ENCODE measurements around the gene NTSR1.

NTSR1 gene

DNA sequence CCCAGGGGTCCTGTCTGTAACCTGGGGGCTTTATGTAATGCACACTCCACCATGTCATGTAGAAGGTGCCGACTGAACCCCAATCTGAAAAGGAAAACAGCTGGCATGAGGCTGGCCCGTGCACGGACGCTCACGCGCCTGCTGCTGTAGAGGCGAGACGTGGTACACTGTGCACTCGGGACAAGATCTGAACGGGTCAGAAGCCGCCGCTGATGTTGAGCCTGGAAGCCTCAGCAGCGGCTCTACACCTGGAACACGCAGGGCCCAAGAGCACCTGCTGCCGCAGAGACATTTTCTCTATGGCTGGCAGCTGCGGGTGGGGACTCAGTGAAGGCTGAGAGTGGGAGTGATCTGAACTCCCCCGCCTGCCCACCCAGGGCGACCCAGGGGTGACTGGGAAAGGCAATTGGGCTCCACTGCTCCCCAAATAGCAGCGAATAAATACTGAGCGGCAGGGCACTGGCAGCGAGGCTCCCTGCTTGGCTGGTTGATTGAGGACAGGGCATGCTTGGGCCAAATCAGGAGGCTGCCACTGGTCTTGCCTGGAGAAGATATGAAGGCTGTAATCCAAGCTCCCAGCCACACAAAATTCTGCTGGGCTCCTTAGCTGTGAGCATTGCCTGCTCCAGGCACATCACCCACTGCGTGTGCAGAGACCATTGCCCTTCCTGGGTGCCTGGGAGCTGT is 93.5 kb downstream of the NTSR1 start:
- H3K4me3 Mint-ChIP-seq: no peak overlapping the region
- H3K27me3 Mint-ChIP-seq: no peaks in the 10 kb centered on the region
- peaks cover 34% of the 10 kb centered on the region for H3K4me1 Mint-ChIP-seq (ENCODE audit: low read depth)
- no peaks in the 10 kb centered on the region for H3K9me3 Mint-ChIP-seq
- peaks cover 60% of the 10 kb centered on the region for H3K36me3 Mint-ChIP-seq (ENCODE audit: low read depth)
- no peak overlapping the region for H3K27ac Mint-ChIP-seq
- no peak for DNase-seq

DNA sequence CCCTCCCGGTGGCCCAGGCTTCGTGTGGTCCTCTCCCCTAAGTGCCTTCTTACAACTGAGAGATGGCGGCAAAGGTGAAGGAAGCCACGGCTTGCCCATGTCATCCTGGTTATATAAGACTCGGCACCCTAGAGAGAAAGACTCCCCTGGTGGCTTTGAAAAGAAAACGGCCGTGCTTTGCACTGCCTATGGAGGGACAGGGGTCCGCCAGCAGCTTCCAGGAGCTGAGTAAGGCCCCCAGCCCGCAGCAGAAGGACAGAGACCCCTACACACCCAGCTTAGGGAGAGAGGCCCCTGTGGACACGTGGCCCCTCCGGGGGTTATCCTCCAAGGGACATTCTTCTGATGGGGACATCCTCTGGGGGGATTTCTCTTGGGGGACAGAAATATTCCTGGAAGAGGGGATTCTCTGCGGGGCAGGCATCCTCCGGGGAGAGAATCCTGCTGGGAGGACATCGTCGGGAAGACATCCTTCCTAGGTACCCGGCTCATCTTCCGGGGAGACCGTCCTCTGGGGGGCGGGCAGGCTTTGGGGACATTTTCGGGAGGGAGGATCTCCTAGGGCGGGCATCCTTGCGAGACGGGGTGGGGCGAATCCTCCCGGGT is 95.5 kb downstream of the NTSR1 start:
- no peaks in the 10 kb centered on the region for H3K27me3 Mint-ChIP-seq
- H3K9me3 Mint-ChIP-seq: no peaks in the 10 kb centered on the region
- DNase-seq: peak; percentile 66
- peak overlapping the region; percentile 79 for H3K4me3 Mint-ChIP-seq
- H3K27ac Mint-ChIP-seq: peak overlapping the region; percentile 93
- peaks cover 61% of the 10 kb centered on the region for H3K36me3 Mint-ChIP-seq (ENCODE audit: low read depth)
- peaks cover 32% of the 10 kb centered on the region for H3K4me1 Mint-ChIP-seq (ENCODE audit: low read depth)

DNA sequence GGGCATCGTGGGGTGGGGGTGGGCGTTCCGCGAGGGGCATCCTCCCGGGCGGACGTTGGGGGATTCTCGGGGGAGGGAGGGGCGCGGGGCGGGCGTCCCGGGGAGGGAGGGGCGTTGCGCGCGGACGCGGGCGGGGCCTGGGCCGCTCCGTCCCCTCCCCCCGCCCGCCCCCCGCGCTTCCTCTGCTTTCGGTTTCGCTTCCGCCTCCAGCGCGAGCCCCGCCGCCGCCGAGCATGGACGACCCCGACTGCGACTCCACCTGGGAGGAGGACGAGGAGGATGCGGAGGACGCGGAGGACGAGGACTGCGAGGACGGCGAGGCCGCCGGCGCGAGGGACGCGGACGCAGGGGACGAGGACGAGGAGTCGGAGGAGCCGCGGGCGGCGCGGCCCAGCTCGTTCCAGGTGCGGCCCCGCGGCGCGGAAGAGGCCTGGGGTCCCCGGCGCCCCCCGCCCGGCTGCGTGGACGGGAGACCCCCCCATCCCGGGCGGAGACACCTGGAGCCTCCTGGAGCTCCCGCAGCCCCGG is 96.1 kb downstream of the NTSR1 start, which contains the start of gene OGFR:
Gene OGFR (plus strand): TSS at position 209 of the 528 bp plus-strand sequence. CDS start 25 bp downstream, at position 234.
- peaks cover 30% of the 10 kb centered on the region for H3K4me1 Mint-ChIP-seq (ENCODE audit: low read depth)
- peak within 1 kb of the TSS; percentile 89 for H3K4me3 Mint-ChIP-seq
- peak; percentile 83 for DNase-seq
- H3K36me3 Mint-ChIP-seq (ENCODE audit: low read depth): peaks cover 61% of the 10 kb centered on the region
- no peaks in the 10 kb centered on the region for H3K9me3 Mint-ChIP-seq
- H3K27ac Mint-ChIP-seq: peak within 1 kb of the TSS; percentile 95
- no peaks in the 10 kb centered on the region for H3K27me3 Mint-ChIP-seq

DNA sequence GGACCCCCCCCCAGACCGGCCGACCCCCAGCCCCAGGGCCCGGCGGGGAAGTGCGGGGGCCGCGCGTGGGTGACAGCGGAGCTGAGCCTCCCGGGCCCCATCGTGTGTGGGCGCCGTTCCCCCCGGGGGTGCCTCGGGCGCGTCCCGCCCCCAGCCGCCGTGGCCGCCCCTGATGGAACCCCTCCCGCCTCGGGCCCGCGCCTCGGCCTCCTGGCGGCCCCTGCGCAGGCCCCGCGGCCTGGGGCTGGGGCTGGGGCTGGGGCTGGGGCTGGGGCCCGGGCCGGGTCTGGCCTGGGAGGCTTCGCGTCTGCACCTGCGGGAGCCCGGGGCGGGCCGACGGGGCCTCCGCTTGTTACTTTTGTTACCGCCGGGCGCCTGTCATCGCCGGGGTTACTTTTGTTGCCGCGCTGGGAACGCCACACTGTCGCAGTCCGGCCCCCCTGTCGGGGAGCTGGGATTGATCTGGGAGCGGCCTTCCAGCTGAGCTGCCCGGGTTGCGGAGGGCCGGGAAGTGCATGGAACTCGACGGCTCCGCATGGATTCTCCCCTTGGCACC is 96.6 kb downstream of the NTSR1 start:
- peak overlapping the region; percentile 81 for H3K27ac Mint-ChIP-seq
- DNase-seq: peak; percentile 63
- H3K4me3 Mint-ChIP-seq: peak overlapping the region; percentile 86
- H3K27me3 Mint-ChIP-seq: no peaks in the 10 kb centered on the region
- no peaks in the 10 kb centered on the region for H3K9me3 Mint-ChIP-seq
- H3K36me3 Mint-ChIP-seq (ENCODE audit: low read depth): peaks cover 61% of the 10 kb centered on the region
- H3K4me1 Mint-ChIP-seq (ENCODE audit: low read depth): peaks cover 30% of the 10 kb centered on the region

DNA sequence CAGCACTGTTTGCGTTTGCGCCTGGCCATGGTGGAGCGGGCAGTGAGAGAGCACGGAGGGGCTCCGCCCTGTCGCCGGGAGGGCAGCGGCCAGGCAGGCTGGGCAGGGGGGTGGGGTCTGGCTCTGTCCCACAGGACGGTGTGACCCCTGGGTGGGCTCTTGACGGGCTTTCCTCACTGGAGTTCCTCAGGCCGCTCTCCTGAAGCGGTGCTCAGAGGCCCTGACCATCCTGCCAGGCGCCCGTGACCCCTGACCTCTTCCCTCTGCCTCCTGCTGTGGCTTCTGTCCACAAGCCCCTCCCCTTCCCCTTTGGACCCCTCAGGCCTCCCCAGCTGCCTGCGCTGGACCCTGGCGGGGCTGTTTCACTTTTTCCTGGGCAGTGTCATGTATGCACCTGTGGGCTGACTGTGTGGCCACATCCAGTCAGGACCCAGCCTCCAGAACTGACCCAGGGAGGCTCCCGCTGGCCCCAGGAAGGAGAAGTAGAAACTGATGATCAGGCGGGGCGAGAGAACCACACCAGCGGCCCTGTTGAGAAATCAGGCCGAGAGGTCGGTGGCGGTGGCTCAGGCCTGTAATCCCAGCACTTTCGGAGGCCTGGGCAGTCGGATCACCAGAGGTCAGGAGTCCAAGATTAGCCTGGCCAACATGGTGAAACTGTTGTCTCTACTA is 97.2 kb downstream of the NTSR1 start:
- Mint-ChIP-seq H3K27ac (peak overlapping the region; percentile 81), H3K9me3 (no peaks in the 10 kb centered on the region), H3K36me3 (ENCODE audit: low read depth) (peaks cover 61% of the 10 kb centered on the region), H3K4me1 (ENCODE audit: low read depth) (peaks cover 30% of the 10 kb centered on the region), H3K4me3 (peak overlapping the region; percentile 86), H3K27me3 (no peaks in the 10 kb centered on the region)
- no peak for DNase-seq

DNA sequence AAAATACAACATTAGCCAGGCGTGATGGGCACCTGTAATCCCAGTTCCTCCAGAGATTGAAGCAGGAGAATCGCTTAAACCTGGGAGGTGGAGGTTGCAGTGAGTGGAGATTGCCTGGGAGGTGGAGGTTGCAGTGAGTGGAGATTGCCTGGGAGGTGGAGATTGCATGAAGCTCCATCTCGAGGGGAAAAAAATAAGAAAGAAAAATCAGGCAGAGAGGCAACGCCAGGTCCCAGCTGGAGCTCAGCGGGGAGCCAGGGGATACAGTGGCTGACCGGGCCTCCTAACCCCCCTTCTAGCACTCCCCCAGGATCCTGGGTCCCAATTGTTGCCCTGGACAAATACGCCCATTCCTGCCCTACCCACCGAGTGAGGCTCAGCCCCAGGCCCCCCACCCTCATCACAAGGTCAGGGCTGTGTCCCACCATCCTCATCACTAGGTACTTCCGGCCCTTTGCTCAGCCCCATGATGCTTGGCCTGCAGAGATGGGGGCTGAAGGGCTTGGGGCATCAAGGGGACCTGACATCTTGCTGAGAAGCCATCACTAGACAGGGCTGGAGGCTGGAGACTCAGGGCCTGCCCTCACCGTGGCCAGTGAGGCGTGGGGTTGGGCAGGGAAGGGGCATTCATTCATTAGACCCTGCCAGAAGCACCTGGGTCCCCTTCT is 97.9 kb downstream of the NTSR1 start:
- H3K27ac Mint-ChIP-seq: peak overlapping the region; percentile 66
- H3K9me3 Mint-ChIP-seq: no peaks in the 10 kb centered on the region
- no peaks in the 10 kb centered on the region for H3K27me3 Mint-ChIP-seq
- peak overlapping the region; percentile 86 for H3K4me3 Mint-ChIP-seq
- peaks cover 30% of the 10 kb centered on the region for H3K4me1 Mint-ChIP-seq (ENCODE audit: low read depth)
- H3K36me3 Mint-ChIP-seq (ENCODE audit: low read depth): peaks cover 61% of the 10 kb centered on the region
- no peak for DNase-seq

DNA sequence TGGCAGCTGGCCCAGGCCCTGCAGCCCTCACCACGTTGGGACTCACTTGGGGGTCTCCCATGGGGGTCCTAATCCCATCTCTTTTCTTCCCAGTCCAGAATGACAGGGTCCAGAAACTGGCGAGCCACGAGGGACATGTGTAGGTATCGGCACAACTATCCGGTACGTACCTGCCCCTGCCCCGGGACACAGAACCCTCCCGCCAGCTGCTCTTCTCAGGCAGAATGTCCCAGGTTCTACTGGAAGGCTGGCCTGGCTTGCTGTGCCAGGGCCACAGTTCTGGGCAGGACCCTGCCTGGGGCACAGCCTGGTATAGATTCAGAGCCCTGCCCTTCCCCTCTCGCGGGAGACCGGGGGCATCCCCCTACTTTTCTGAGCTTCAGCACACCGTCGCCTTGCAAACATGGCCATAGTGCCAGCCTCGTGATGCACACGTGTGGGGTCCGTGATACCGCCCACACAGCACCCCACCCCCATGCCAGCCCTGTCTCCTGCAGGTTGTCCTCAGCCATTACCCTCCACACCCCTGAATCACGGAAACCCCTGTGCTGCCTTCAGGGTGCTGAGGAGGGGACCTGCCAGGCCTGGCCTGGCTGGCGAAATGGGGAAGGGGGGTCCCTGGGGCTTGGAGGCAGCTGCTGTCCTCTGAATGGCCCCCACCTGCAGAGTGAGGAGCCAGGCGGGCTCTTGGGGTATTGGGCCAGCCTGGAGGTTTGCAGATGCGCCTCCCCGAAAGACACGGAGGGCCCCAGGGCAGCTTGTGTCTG is 99.0 kb downstream of the NTSR1 start:
- Mint-ChIP-seq H3K36me3 (ENCODE audit: low read depth) (peaks cover 69% of the 10 kb centered on the region), H3K9me3 (no peaks in the 10 kb centered on the region), H3K27me3 (no peaks in the 10 kb centered on the region), H3K4me1 (ENCODE audit: low read depth) (peaks cover 30% of the 10 kb centered on the region), H3K4me3 (peak overlapping the region; percentile 4), H3K27ac (no peak overlapping the region)
- no peak for DNase-seq

DNA sequence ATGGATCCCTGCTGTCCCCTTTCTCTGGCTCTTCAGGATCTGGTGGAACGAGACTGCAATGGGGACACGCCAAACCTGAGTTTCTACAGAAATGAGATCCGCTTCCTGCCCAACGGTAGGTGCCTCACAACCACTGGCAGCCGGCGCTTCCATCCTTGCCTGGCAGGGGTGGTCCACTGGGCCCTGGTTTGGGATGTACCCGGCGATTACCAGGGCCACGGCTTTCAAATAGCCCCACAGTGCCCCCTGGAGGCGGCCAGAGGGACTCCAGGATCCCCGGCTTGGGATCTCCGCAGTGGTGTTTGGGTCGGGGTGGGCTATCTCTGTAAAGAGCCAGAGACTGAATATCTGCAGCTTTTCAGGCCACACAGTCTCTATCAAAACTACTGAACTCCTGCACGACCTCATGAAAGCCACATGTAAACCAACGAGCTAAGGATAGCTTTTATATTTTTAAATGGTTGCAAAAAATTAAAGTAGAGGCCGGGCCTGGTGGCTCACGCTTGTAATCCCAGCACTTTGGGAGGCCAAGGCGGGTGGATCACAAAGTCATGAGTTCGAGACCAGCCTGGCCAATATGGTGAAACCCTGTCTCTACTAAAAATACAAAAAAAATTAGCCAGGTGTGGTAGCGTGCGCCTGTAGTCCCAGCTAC is 99.7 kb downstream of the NTSR1 start:
- H3K36me3 Mint-ChIP-seq (ENCODE audit: low read depth): peaks cover 72% of the 10 kb centered on the region
- H3K9me3 Mint-ChIP-seq: no peaks in the 10 kb centered on the region
- H3K27ac Mint-ChIP-seq: peak overlapping the region; percentile 82
- DNase-seq: peak; percentile 85
- H3K4me1 Mint-ChIP-seq (ENCODE audit: low read depth): peaks cover 30% of the 10 kb centered on the region
- H3K27me3 Mint-ChIP-seq: no peaks in the 10 kb centered on the region
- H3K4me3 Mint-ChIP-seq: peak overlapping the region; percentile 54

DNA sequence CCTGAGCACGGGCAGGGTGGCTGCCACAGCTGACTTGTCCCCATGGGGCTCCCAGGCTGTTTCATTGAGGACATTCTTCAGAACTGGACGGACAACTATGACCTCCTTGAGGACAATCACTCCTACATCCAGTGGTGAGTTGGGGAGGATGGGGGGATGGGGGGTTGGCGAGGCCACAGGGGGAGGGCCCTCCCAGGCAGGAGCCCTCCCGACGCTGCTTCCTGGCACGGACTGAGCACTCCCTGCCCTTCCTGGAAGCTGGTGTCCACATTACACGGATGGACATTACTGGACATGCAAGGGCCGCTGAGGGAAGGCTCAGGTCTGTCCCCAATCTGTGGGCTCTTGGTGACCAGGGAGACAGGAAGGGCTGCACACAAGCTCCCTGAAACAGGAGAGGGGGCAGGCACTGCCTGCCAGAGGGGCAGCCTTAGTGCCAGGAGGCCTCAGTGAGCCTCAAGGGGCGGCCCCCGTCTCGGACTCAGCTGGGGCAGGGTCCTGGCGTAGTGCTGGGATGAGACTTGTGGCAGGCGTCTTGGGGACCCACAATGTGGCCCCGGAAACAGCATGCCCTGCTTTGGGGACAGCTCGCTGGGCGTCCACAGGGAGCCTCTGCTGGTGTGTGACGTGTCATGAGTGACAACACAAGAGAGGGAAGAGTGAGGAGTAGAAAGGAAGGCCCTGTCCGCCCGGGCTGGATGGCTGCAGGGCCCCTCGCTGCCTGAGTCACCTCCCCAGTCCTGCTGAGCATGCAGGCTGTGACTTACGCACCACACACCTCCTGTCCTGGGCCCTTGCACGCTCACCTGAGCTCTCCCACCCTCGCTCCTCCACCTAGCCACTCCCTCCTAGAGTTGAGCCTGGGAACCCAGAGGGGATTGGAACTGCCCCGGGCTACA is 101.1 kb downstream of the NTSR1 start:
- Mint-ChIP-seq H3K27me3 (peaks cover 3% of the 10 kb centered on the region), H3K4me3 (no peak overlapping the region), H3K9me3 (no peaks in the 10 kb centered on the region), H3K27ac (no peak overlapping the region), H3K4me1 (ENCODE audit: low read depth) (peaks cover 26% of the 10 kb centered on the region), H3K36me3 (ENCODE audit: low read depth) (peaks cover 71% of the 10 kb centered on the region)
- DNase-seq: no peak

DNA sequence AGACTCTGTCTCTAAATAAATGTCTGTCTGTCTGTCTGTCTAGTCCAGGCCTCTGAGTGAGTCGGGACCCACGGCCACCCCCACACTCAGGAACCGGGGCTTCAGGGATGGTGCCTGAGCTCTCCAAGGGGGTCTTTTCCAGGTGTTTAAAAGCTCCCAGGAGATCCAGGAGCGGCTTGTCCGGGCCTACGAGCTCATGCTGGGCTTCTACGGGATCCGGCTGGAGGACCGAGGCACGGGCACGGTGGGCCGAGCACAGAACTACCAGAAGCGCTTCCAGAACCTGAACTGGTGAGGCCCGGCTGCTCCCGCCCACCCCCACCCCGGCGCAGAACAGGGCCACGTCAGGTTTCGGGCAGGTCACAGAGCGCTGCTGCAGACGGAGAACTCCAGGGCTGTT is 102.7 kb downstream of the NTSR1 start:
- no peak for DNase-seq
- no peak overlapping the region for H3K4me3 Mint-ChIP-seq
- H3K27ac Mint-ChIP-seq: no peak overlapping the region
- peaks cover 26% of the 10 kb centered on the region for H3K4me1 Mint-ChIP-seq (ENCODE audit: low read depth)
- H3K27me3 Mint-ChIP-seq: peaks cover 17% of the 10 kb centered on the region
- H3K9me3 Mint-ChIP-seq: no peaks in the 10 kb centered on the region
- peaks cover 63% of the 10 kb centered on the region for H3K36me3 Mint-ChIP-seq (ENCODE audit: low read depth)

DNA sequence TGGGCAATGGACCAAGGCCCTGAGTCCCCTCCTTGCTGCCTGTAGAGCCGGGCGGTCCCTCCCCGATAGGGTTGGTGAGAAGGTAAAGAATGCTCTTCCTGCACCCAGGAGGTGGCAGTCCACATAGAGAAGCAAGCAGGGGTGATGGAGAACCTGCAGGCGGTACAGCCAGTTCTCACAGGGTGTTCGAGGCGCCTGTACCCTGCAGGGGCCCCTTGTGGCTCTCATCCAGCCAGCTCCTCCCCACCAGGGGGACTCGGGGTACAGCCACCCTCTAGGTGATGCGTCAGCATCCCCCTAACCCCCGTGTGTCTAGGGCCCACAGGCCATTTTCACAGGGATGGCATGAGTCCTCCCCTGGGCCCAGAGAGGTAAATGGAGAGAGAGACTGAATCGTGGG is 103.1 kb downstream of the NTSR1 start:
- H3K36me3 Mint-ChIP-seq (ENCODE audit: low read depth): peaks cover 60% of the 10 kb centered on the region
- H3K9me3 Mint-ChIP-seq: no peaks in the 10 kb centered on the region
- H3K4me1 Mint-ChIP-seq (ENCODE audit: low read depth): peaks cover 23% of the 10 kb centered on the region
- no peak for DNase-seq
- H3K27ac Mint-ChIP-seq: peak overlapping the region; percentile 26
- no peak overlapping the region for H3K4me3 Mint-ChIP-seq
- H3K27me3 Mint-ChIP-seq: peaks cover 20% of the 10 kb centered on the region
